CD4-positive, alpha-beta T cell (primary cell): ENCODE measurements around the gene MYL3. TPM values are rescaled to one million over a fixed set of nuclear protein-coding genes. Genes with fewer than 3 reads are reported as not detected.

ENCODE experiments used
- ATAC-seq: fragments of 200-7000 bp; cut with Tn5 transposase; one replicate; pipeline ENCODE4 v1.10.0; 2022; ENCODE audit warnings: mild to moderate bottlenecking; ENCODE audit not compliant: poor library complexity
- CTCF ChIA-PET: fragments of 350-600 bp; sonication (Branson Sonifier 250); formaldehyde crosslinking; loops from one replicate; lab custom pipeline; 2021; ENCODE audit warnings: antibody characterized with exemption, inconsistent platforms; lab: Charles Lee
- POLR2A ChIA-PET: fragments of 350-600 bp; sonication (Branson Sonifier 250); formaldehyde crosslinking; loops from one replicate; lab custom pipeline; 2021; ENCODE audit warnings: antibody characterized with exemption, inconsistent platforms; lab: Charles Lee
- DNase-seq, 14 experiments: peaks; one replicate each; pipeline ENCODE4 v3.0.0-alpha.2; 2013 to 2020; ENCODE audit warnings: mixed read lengths in 2 of 14
- H3K27ac ChIP-seq, 2 donors: one replicate each; pipeline versions ENCODE4 v1.5.1 to v1.7.0; 2013; ENCODE audit warnings: low read length in 2 of 2, low read depth in 1 of 2, mild to moderate bottlenecking in 1 of 2
- H3K27me3 ChIP-seq, 2 experiments: 1 replicate in 1 of 2; 2 replicates in 1 of 2; pipeline versions ENCODE4 v1.6.1 to v1.7.0; 2013; ENCODE audit warnings: low read length in 2 of 2, control low read depth in 1 of 2, mild to moderate bottlenecking in 1 of 2, moderate library complexity in 1 of 2; ENCODE audit not compliant: insufficient read depth in 2 of 2, control insufficient read depth in 1 of 2
- H3K36me3 ChIP-seq: one replicate; pipeline ENCODE4 v1.6.1; 2013; ENCODE audit warnings: low read length, control low read depth; ENCODE audit not compliant: insufficient read depth
- H3K4me1 ChIP-seq: one replicate; pipeline ENCODE4 v1.6.1; 2013; ENCODE audit warnings: low read length, control low read depth; ENCODE audit not compliant: insufficient read depth
- H3K4me3 ChIP-seq: one replicate; pipeline ENCODE4 v1.5.1; 2013; ENCODE audit warnings: mild to moderate bottlenecking, low read length, moderate library complexity
- H3K9me3 ChIP-seq, 2 experiments: 1 replicate in 1 of 2; 2 replicates in 1 of 2; pipeline versions ENCODE4 v1.6.1 to v1.7.0; 2013; ENCODE audit warnings: low read length in 2 of 2, mild to moderate bottlenecking in 2 of 2, control low read depth in 1 of 2, moderate library complexity in 1 of 2; ENCODE audit not compliant: control insufficient read depth in 1 of 2, insufficient read depth in 1 of 2
- H3K27ac Mint-ChIP-seq: one replicate; pipeline ENCODE4 v1.8.0; 2020; ENCODE audit warnings: mixed read lengths
- H3K27me3 Mint-ChIP-seq: one replicate; pipeline ENCODE4 v1.8.0; 2021; ENCODE audit warnings: mixed read lengths
- H3K36me3 Mint-ChIP-seq: one replicate; pipeline ENCODE4 v1.8.0; 2021; ENCODE audit warnings: low read depth, mixed read lengths
- H3K4me1 Mint-ChIP-seq: one replicate; pipeline ENCODE4 v1.8.0; 2021; ENCODE audit warnings: low read depth, mixed read lengths
- H3K4me3 Mint-ChIP-seq: one replicate; pipeline ENCODE4 v1.8.0; 2020; ENCODE audit warnings: mild to moderate bottlenecking, mixed read lengths
- H3K9me3 Mint-ChIP-seq: one replicate; pipeline ENCODE4 v1.8.0; 2020; ENCODE audit warnings: mixed read lengths
- CTCF ChIP-seq: fragments of 200-600 bp; IDR thresholded peaks from one replicate; pipeline ENCODE4 v1.8.0; 2022; ENCODE audit warnings: antibody characterized with exemption, mild to moderate bottlenecking
- intact Hi-C, 2 experiments: fragments of 100-400 bp; cut with DNase I in 1 of 2; cut with micrococcal nuclease in 1 of 2; formaldehyde crosslinking; loops; one replicate each; pipeline versions ENCODE4 v1.15.1 to v1.9.0; 2023 to 2025; cut with DNase I, micrococcal nuclease
- total RNA-seq, 174 experiments: library from RNA in 2 of 174; stranded (reverse) in 2 of 174; gene quantifications; one replicate each; pipeline ENCODE4 v1.2.3 and lab custom pipeline; 2021 to 2026

Gene MYL3
- total RNA-seq, 2 experiments from 2014 or later = not detected

- no peak for TF ChIP-seq CTCF
Measured at GRCh38 chr3:46860810-46861604, 2.2 kb downstream of the MYL3 start.

DNA sequence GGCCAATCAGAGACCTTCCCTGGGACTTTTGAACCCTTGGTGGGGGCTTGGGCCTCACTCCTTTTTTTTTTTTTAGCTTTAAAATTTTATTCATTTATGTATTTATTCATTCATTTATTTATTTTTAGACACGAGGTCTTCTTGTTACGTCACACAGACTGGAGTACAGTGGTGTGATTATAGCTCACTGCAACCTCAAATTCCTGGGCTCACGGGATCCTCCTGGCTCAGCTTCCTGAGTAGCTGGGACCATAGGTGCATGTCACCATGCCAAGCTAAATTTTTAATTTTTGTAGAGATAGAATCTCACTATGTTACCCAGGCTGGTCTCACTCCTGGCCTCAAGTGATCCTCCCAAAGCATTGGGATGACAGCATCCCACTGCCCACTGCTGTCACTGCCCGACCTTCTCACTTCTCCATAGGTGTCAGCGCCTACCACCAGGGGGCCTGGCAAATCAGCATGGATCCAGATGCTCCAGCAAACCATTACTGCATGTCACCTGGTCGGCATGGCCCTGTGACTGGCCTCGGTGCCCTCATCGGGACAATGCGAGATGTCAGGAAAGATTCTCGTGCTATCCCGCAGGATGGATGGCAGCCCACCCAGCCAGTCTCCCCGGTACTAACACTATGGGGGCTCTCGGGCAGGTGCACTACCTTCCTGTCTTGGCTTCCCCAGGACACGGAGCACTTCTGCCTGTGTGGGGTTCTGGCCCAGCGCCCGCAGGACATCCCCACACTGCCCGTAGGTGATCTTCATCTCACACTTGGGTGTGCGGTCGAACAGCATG lies 3.0 kb downstream of the MYL3 start:
- no peaks in the 10 kb centered on the region for H3K4me1 Mint-ChIP-seq
- ATAC-seq = no peak
- no peak overlapping the region for H3K27ac Mint-ChIP-seq
- DNase-seq = peak in 3 of 14 experiments; percentile 23 to 29 (median 25)
- peak; percentile 24 for TF ChIP-seq CTCF
- Histone ChIP-seq H3K27me3 (no peaks in the 10 kb centered on the region), H3K9me3 (no peaks in the 10 kb centered on the region), H3K27ac (no peak overlapping the region), H3K4me1 (no peaks in the 10 kb centered on the region), H3K4me3 (no peak overlapping the region), H3K36me3 (no peaks in the 10 kb centered on the region)
- no peaks in the 10 kb centered on the region for H3K36me3 Mint-ChIP-seq
- H3K27me3 Mint-ChIP-seq = no peaks in the 10 kb centered on the region
- no peak overlapping the region for H3K4me3 Mint-ChIP-seq
- intact Hi-C loops = no loop called here
- POLR2A ChIA-PET = no interaction called here
- H3K9me3 Mint-ChIP-seq = no peaks in the 10 kb centered on the region
- CTCF ChIA-PET = no interaction called here

More at GRCh38 chr3:46860810-46861604, 2.2 kb downstream of the MYL3 start:
- Mint-ChIP-seq H3K27ac (no peak overlapping the region), H3K36me3 (no peaks in the 10 kb centered on the region), H3K4me3 (no peak overlapping the region), H3K9me3 (no peaks in the 10 kb centered on the region), H3K4me1 (no peaks in the 10 kb centered on the region), H3K27me3 (no peaks in the 10 kb centered on the region)
- DNase-seq (no peak), ATAC-seq (no peak)
- Histone ChIP-seq H3K27me3 (no peaks in the 10 kb centered on the region), H3K9me3 (no peaks in the 10 kb centered on the region), H3K27ac (no peak overlapping the region), H3K36me3 (no peaks in the 10 kb centered on the region), H3K4me1 (no peaks in the 10 kb centered on the region), H3K4me3 (no peak overlapping the region)
- CTCF ChIA-PET = no interaction called here
- POLR2A ChIA-PET = no interaction called here
- intact Hi-C loops = no loop called here

- DNase-seq = no peak
- no peak overlapping the region for H3K27ac ChIP-seq
- TF ChIP-seq CTCF = no peak
- H3K4me1 Mint-ChIP-seq = no peaks in the 10 kb centered on the region
- no peaks in the 10 kb centered on the region for H3K9me3 Mint-ChIP-seq
- POLR2A ChIA-PET = no interaction called here
- no peaks in the 10 kb centered on the region for H3K4me1 ChIP-seq
- CTCF ChIA-PET = no interaction called here
- no peak overlapping the region for H3K27ac Mint-ChIP-seq
- no peaks in the 10 kb centered on the region for H3K27me3 Mint-ChIP-seq
- H3K36me3 ChIP-seq = no peaks in the 10 kb centered on the region
- no peak for ATAC-seq
- no peak overlapping the region for H3K4me3 Mint-ChIP-seq
- intact Hi-C loops = no loop called here
- no peaks in the 10 kb centered on the region for H3K9me3 ChIP-seq
- H3K4me3 ChIP-seq = no peak overlapping the region
- no peaks in the 10 kb centered on the region for H3K36me3 Mint-ChIP-seq
- no peaks in the 10 kb centered on the region for H3K27me3 ChIP-seq
Measured at GRCh38 chr3:46859001-46859710, 4.1 kb downstream of the MYL3 start.
